Measurements from ENCODE around the gene SEMA4D.

Gene SEMA4D

GRCh38 chr9:89359751-89360261 lies 138.1 kb downstream of the SEMA4D start:
- no peak overlapping the region for H3K27ac ChIP-seq
- TF ChIP-seq CTCF (conservative IDR thresholded peaks at IDR 0.05; ENCODE audit: low read depth) = no peak
- POLR2A ChIA-PET (ENCODE audit: low non-redundant PET) = no interaction called here
- no peak for DNase-seq (ENCODE audit: low spot score)
- CTCF ChIA-PET = interaction anchor here (0.9 kb wide), 1 partner anchor 189 kb away, joined by 3 read pairs; no protein-coding TSS in a partner anchor

GRCh38 chr9:89358985-89359384 lies 138.9 kb downstream of the SEMA4D start:
- DNase-seq (ENCODE audit: low spot score) = no peak
- H3K27ac ChIP-seq = no peak overlapping the region
- POLR2A ChIA-PET (ENCODE audit: low non-redundant PET) = interaction anchor here (0.6 kb wide), 1 partner anchor 12 kb away, joined by 9 read pairs; no protein-coding TSS in a partner anchor
- CTCF ChIA-PET = no interaction called here
- no peak for TF ChIP-seq CTCF (conservative IDR thresholded peaks at IDR 0.05; ENCODE audit: low read depth)

- POLR2A ChIA-PET (ENCODE audit: low non-redundant PET) = interaction anchor here (0.6 kb wide), 1 partner anchor 11 kb away, joined by 9 read pairs; no protein-coding TSS in a partner anchor
- no peak for DNase-seq (ENCODE audit: low spot score)
- CTCF ChIA-PET = no interaction called here
- TF ChIP-seq CTCF (conservative IDR thresholded peaks at IDR 0.05; ENCODE audit: low read depth) = no peak
- no peak overlapping the region for H3K27ac ChIP-seq
Observed at GRCh38 chr9:89358376-89358916, 139.5 kb downstream of the SEMA4D start.

GRCh38 chr9:89357331-89358197 lies 140.3 kb downstream of the SEMA4D start:
- TF ChIP-seq CTCF (conservative IDR thresholded peaks at IDR 0.05; ENCODE audit: low read depth) = no peak
- no peak overlapping the region for H3K27ac ChIP-seq
- CTCF ChIA-PET = no interaction called here
- no peak for DNase-seq (ENCODE audit: low spot score)
- POLR2A ChIA-PET (ENCODE audit: low non-redundant PET) = no interaction called here

- no peak for DNase-seq (ENCODE audit: low spot score)
- H3K27ac ChIP-seq = no peak overlapping the region
- ChIA-PET CTCF (no interaction called here), POLR2A (ENCODE audit: low non-redundant PET) (no interaction called here)
- no peak for TF ChIP-seq CTCF (conservative IDR thresholded peaks at IDR 0.05; ENCODE audit: low read depth)
Observed at GRCh38 chr9:89356782-89357181, 141.1 kb downstream of the SEMA4D start.

- CTCF ChIA-PET = interaction anchor here (0.6 kb wide), 1 partner anchor 295 kb away, joined by 3 read pairs; no protein-coding TSS in a partner anchor
- POLR2A ChIA-PET (ENCODE audit: low non-redundant PET) = interaction anchor here (0.8 kb wide), 1 partner anchor 9 kb away, joined by 3 read pairs; no protein-coding TSS in a partner anchor
- no peak overlapping the region for H3K27ac ChIP-seq
- no peak for DNase-seq (ENCODE audit: low spot score)
- no peak for TF ChIP-seq CTCF (conservative IDR thresholded peaks at IDR 0.05; ENCODE audit: low read depth)
Observed at GRCh38 chr9:89354471-89354870, 143.4 kb downstream of the SEMA4D start.
